Stimulated activated naive CD8-positive, alpha-beta T cell treated with anti-CD3 and anti-CD28 coated beads, Interleukin-15, amount 100 ng/mL, for 72 hours (primary cell): ENCODE measurements around the gene SLC25A38.
"Not testable (repeated sequence)": the region's sequence is repeated elsewhere in the genome, so short reads cannot be mapped to it uniquely, and the experiment has no call there.

ENCODE experiments used
- ATAC-seq: fragments of 150-1000 bp; cut with Tn5 transposase; 2 replicates; pipeline ENCODE4 v1.10.0; 2021; ENCODE audit warnings: mild to moderate bottlenecking, moderate library complexity
- DNase-seq, 2 donors: peaks; one replicate each; pipeline ENCODE4 v3.0.0; 2021 to 2022
- H3K27ac Mint-ChIP-seq, 2 donors: one replicate each; pipeline ENCODE4 v1.8.0; 2022; ENCODE audit warnings: mild to moderate bottlenecking in 2 of 2, mixed read lengths in 2 of 2, moderate library complexity in 2 of 2
- H3K27me3 Mint-ChIP-seq: one replicate; pipeline ENCODE4 v1.8.0; 2022; ENCODE audit warnings: mixed read lengths
- H3K4me1 Mint-ChIP-seq: one replicate; pipeline ENCODE4 v1.8.0; 2022; ENCODE audit warnings: mild to moderate bottlenecking, mixed read lengths
- H3K4me3 Mint-ChIP-seq, 2 donors: one replicate each; pipeline ENCODE4 v1.8.0; 2022; ENCODE audit warnings: mild to moderate bottlenecking in 2 of 2, mixed read lengths in 2 of 2, moderate library complexity in 1 of 2
- H3K9me3 Mint-ChIP-seq, 2 donors: one replicate each; pipeline ENCODE4 v1.8.0; 2022; ENCODE audit warnings: mixed read lengths in 2 of 2

The SLC25A38 gene

DNA sequence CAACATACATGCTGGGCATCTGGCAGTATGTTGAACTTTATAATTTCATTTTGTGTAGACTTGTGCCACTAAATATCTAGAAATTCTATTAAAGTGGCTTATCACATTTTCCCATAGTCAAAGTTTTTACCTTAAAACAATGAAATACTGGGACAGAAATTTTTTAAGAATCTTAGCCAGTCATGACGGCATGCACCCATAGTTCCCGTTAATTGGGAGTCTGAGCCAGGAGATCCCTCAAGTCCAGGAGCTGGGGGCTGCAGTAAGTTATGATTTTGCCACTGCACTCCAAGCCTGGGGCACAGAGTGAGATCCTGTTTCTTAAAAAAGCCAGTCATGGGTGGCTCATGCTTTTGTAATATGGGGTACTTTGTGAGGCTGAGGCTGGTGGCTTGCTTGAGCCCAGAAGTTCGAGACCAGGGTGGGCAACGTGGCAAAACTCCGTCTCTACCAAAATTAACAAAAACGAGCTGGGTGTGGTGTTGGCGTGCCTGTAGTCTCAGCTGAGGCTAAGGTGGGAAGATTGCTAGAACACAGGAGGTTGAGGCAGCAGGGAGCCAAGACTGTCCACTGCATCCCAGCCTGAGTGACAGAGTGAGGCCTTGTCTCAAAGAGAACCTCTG, 26.5 kb downstream of the SLC25A38 start:
- ATAC-seq (no peak), DNase-seq (no peak)
- Mint-ChIP-seq H3K4me3 (peak overlapping the region; percentile 91 to 94), H3K4me1 (peaks cover 74% of the 10 kb centered on the region), H3K9me3 (no peaks in the 10 kb centered on the region), H3K27me3 (no peaks in the 10 kb centered on the region), H3K27ac (peak overlapping the region; percentile 80 to 84)

- Mint-ChIP-seq H3K4me3 (no peak overlapping the region), H3K27ac (no peak overlapping the region), H3K27me3 (no peaks in the 10 kb centered on the region), H3K9me3 (no peaks in the 10 kb centered on the region), H3K4me1 (peaks cover 68% of the 10 kb centered on the region)
- DNase-seq (no peak), ATAC-seq (no peak)
These were observed 27.7 kb downstream of the SLC25A38 start for GRCh38 chr3:39410893-39411292.

- DNase-seq = no peak
- Mint-ChIP-seq H3K4me1 (peaks cover 59% of the 10 kb centered on the region), H3K4me3 (no peak overlapping the region), H3K9me3 (no peaks in the 10 kb centered on the region), H3K27me3 (no peaks in the 10 kb centered on the region), H3K27ac (peak overlapping the region; percentile 46 to 64)
- ATAC-seq = no peak
These were observed 29.6 kb downstream of the SLC25A38 start for GRCh38 chr3:39412668-39413260.

DNA sequence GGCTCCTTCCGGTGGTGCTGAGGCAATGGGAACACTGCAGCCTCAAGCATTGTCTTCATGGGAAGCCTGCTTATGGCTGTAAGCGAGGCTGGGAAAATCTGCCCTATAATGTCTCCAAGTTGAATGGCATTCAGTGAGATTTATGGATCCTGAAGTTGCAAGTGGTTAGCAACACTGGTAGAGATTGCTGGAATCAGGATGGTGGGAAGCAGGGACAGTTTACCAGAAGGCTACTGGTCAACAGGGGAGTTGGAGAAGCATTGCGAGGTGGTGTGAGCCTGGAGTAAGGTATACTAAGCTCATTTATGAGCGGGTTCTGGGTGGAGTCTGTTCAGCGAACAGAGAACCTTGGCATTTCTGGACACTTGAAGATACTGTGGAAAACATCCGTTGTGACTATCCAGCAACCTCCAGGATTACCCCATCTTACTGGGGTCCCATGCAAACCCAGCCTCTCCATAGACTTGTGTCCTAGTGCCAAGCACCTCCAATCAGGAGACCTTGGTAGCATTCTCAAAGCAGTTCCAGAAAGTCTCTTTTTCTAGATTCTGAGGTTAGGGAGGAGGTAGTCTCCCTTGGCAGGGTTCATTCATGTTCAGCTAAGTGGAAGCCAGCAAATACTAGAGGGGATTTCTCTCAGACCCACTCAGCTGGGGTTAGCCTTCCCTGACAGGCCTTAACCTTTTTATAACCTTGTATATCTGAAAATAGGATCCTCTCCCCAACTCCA, 30.7 kb downstream of the SLC25A38 start:
- peak overlapping the region in 1 of 2 donors; percentile 59 for H3K4me3 Mint-ChIP-seq
- no peaks in the 10 kb centered on the region for H3K9me3 Mint-ChIP-seq
- H3K27me3 Mint-ChIP-seq = no peaks in the 10 kb centered on the region
- DNase-seq = no peak
- H3K27ac Mint-ChIP-seq = peak overlapping the region in 1 of 2 donors; percentile 68
- peaks cover 51% of the 10 kb centered on the region for H3K4me1 Mint-ChIP-seq
- peak; percentile 19 for ATAC-seq

GRCh38 chr3:39414421-39414907, 31.3 kb downstream of the SLC25A38 start:
- peaks cover 45% of the 10 kb centered on the region for H3K4me1 Mint-ChIP-seq
- peak overlapping the region in 1 of 2 donors; percentile 59 for H3K4me3 Mint-ChIP-seq
- ATAC-seq (peak; percentile 11), DNase-seq (no peak)
- no peaks in the 10 kb centered on the region for H3K9me3 Mint-ChIP-seq
- H3K27ac Mint-ChIP-seq = peak overlapping the region in 1 of 2 donors; percentile 68
- H3K27me3 Mint-ChIP-seq = no peaks in the 10 kb centered on the region

GRCh38 chr3:39415302-39415701, 32.1 kb downstream of the SLC25A38 start:
- not testable (repeated sequence) for DNase-seq, H3K27me3 Mint-ChIP-seq, H3K9me3 Mint-ChIP-seq, ATAC-seq, H3K4me3 Mint-ChIP-seq
- Mint-ChIP-seq H3K4me1 (peaks cover 37% of the 10 kb centered on the region), H3K27ac (peak overlapping the region in 1 of 2 donors; percentile 96)

DNA sequence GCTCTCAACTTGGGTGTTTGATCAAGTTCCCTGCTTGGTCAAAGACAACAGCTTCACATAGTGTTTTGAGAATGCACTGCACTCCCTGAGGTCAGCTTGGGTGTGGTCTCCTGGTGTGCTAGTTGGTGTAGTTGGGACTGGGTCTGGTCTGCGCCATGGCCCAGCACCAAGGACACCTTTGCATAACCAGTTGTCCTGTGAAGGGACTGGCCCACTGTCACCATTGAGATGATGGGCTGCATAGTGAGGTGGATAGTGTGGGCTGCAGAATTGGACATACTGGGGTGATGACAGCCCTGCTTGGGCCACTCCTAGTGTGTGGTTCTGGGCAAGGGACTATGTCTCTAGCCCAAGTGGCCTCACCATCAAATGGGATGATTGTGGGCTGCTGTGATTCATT, 32.8 kb downstream of the SLC25A38 start:
- Mint-ChIP-seq H3K27ac (no peak overlapping the region), H3K4me3 (no peak overlapping the region), H3K4me1 (peaks cover 32% of the 10 kb centered on the region), H3K27me3 (no peaks in the 10 kb centered on the region), H3K9me3 (no peaks in the 10 kb centered on the region)
- DNase-seq (no peak), ATAC-seq (peak; percentile 50)

DNA sequence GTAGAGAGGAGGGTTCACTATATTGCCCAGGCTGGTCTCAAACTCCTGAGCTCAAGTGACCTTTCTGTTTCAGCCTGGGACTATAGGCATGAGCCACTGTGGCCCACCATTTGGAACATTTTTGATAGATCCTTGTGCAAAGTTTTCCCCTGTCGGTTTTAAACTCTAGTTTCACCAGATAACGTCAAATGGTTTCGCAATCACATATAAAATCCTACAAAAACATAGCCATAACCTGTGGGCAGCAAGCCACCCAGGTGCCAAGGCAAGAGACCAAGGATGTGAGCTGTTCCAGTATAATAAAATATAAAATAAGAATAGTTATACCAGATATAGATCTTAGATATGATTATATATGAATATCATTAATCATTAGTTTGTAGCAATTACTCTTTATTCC, 33.8 kb downstream of the SLC25A38 start:
- H3K4me1 Mint-ChIP-seq = peaks cover 23% of the 10 kb centered on the region
- not testable (repeated sequence) for H3K4me3 Mint-ChIP-seq, DNase-seq, ATAC-seq, H3K9me3 Mint-ChIP-seq, H3K27me3 Mint-ChIP-seq, H3K27ac Mint-ChIP-seq

GRCh38 chr3:39418556-39419225, 35.5 kb downstream of the SLC25A38 start:
- not testable (repeated sequence) for H3K27ac Mint-ChIP-seq, H3K27me3 Mint-ChIP-seq, ATAC-seq, H3K9me3 Mint-ChIP-seq, H3K4me3 Mint-ChIP-seq, DNase-seq
- H3K4me1 Mint-ChIP-seq = peaks cover 12% of the 10 kb centered on the region

DNA sequence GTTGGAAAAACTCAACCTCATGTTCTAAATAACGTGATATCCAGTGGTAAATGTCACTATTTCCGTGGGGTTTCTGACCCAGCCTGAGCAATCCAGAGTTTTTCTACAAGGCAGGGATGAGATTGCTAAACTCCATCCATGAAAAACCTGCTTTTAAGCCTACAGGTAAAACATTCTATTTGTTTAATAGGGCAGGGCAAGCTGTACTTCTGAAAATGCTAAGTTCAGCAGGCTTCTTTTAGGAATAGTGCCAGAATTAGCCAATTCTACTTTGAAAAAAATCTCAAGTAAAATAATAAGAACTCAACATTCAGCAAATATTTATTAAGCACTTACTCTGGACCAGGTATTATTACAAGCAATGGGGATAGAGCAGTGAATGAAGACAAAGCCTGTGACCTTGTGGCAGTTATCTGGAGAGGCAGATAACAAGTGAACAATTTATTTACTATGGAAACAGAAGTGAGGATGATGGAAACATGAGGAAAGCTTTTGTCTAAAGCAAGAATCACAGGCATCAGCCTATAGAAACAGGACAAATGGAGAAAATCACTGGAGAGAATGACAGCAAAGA, 36.7 kb downstream of the SLC25A38 start:
- H3K27ac Mint-ChIP-seq = no peak overlapping the region
- ATAC-seq (no peak), DNase-seq (no peak)
- H3K4me3 Mint-ChIP-seq = no peak overlapping the region
- H3K27me3 Mint-ChIP-seq = no peaks in the 10 kb centered on the region
- peaks cover 7% of the 10 kb centered on the region for H3K4me1 Mint-ChIP-seq
- no peaks in the 10 kb centered on the region for H3K9me3 Mint-ChIP-seq

- DNase-seq = no peak
- Mint-ChIP-seq H3K4me3 (no peak overlapping the region), H3K27me3 (no peaks in the 10 kb centered on the region), H3K4me1 (peaks cover 7% of the 10 kb centered on the region), H3K9me3 (no peaks in the 10 kb centered on the region), H3K27ac (no peak overlapping the region)
- no peak for ATAC-seq
These were observed 37.4 kb downstream of the SLC25A38 start for GRCh38 chr3:39420543-39420942.

DNA sequence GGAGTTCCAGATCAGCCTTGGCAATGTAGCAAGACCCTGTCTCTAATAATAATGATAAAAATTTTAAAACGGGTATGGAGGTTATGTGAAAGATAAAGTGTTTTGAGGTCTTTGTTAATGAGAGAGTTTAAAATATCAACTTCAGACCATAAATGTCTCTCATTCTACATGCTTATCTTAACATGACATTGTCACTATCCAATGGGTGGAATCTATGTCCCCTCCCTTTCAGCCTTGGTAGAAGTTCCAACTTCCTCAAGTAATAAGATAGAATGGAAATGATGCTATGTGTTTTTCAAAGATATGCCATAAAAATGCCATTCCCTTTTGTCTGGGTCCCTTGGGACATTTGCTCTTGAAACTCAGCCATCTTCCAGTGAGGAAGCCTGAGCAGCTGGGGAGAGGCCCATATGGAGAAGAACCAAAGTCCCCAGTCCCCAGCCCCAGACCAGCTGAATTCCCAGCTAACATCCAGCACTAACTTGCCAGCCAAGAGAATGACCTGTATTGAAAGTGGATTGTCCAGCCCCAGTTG, 40.3 kb downstream of the SLC25A38 start:
- no peak for ATAC-seq

DNA sequence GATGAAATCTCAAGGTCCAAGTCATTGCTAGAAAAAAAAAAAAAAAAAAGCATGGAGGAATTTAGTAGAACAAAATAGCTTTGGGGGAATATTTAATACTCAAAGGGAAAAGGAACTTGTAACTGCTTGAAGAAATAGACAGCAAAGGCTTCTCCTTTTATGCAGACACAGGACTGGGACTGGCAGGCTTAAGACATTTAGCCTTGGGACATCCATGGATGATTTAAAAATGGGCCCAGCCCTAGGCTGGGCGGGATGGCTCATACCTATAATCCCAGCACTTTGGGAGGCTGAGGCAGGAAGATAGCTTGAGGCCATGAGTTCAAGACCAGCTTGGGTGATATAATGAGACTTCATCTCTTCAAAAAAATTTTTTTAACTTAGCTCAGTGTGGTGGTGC, 43.1 kb downstream of the SLC25A38 start:
- ATAC-seq = no peak
- Mint-ChIP-seq H3K27ac (no peak overlapping the region), H3K27me3 (peaks cover 19% of the 10 kb centered on the region), H3K9me3 (no peaks in the 10 kb centered on the region), H3K4me1 (no peaks in the 10 kb centered on the region), H3K4me3 (no peak overlapping the region)
- no peak for DNase-seq

More for the DNA sequence above, 40.3 kb downstream of the SLC25A38 start:
- DNase-seq = no peak
- no peak overlapping the region for H3K4me3 Mint-ChIP-seq
- no peaks in the 10 kb centered on the region for H3K27me3 Mint-ChIP-seq
- H3K27ac Mint-ChIP-seq = no peak overlapping the region
- H3K9me3 Mint-ChIP-seq = no peaks in the 10 kb centered on the region
- no peaks in the 10 kb centered on the region for H3K4me1 Mint-ChIP-seq

GRCh38 chr3:39427506-39427905, 44.3 kb downstream of the SLC25A38 start:
- no peak overlapping the region for H3K4me3 Mint-ChIP-seq
- H3K9me3 Mint-ChIP-seq = no peaks in the 10 kb centered on the region
- no peak overlapping the region for H3K27ac Mint-ChIP-seq
- no peak for DNase-seq
- no peaks in the 10 kb centered on the region for H3K4me1 Mint-ChIP-seq
- ATAC-seq = no peak
- H3K27me3 Mint-ChIP-seq = peaks cover 19% of the 10 kb centered on the region

GRCh38 chr3:39428745-39429201, 45.6 kb downstream of the SLC25A38 start:
- no peaks in the 10 kb centered on the region for H3K9me3 Mint-ChIP-seq
- no peaks in the 10 kb centered on the region for H3K4me1 Mint-ChIP-seq
- H3K27ac Mint-ChIP-seq = no peak overlapping the region
- DNase-seq (no peak), ATAC-seq (no peak)
- peaks cover 19% of the 10 kb centered on the region for H3K27me3 Mint-ChIP-seq
- no peak overlapping the region for H3K4me3 Mint-ChIP-seq
